ENCODE measurements around the gene CHMP4A.
"Not testable (repeated sequence)": the region's sequence is repeated elsewhere in the genome, so short reads cannot be mapped to it uniquely, and the experiment has no call there.

The CHMP4A gene

DNA sequence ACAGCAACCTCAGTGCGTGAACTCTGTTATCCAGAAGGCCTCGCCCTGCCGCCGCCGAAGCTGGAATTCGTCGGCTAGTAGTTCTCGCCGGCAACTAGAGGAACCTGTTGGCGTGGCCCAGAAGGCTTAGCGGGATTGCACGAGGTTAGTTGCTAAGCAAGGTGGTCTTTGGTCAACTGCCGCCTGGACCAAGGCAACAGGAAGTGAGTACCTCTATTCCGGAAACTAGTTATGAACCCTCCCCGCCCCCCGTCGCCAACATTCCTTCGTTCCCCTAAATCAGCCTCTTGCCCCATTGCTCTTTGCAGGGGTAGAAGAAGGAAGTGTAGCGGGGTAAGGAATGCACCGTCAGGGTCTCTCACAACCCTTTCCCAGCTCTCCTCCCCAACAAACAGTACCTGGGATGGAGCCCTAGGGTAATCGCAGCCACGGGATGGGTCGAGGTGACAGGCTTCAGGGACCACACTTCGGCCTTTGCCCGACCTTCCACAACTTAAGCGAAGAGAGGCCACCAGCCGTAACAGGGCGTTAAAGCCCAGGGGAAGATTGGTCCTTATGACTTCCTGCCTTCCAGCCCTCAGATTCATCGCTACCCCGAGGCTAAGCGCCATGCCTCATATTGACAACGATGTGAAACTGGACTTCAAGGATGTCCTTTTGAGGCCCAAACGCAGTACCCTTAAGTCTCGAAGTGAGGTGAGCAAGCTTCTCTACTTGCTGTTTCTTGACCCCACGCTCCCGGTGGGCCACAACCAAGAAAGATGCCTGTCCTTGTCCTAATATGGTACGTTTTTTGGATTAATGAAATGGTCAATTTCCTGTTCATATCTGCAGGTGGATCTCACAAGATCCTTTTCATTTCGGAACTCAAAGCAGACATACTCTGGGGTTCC lies 19.6 kb upstream of the CHMP4A start, which contains the start of gene GMPR2:
Gene GMPR2 (plus strand): TSS at position 285 of the 893 bp plus-strand sequence. CDS start 325 bp downstream, at position 610.
- H3K4me3 ChIP-seq (ENCODE audit: low read depth, low read length) = peak within 1 kb of the TSS; percentile 82
- TF ChIP-seq, protein P1, sequence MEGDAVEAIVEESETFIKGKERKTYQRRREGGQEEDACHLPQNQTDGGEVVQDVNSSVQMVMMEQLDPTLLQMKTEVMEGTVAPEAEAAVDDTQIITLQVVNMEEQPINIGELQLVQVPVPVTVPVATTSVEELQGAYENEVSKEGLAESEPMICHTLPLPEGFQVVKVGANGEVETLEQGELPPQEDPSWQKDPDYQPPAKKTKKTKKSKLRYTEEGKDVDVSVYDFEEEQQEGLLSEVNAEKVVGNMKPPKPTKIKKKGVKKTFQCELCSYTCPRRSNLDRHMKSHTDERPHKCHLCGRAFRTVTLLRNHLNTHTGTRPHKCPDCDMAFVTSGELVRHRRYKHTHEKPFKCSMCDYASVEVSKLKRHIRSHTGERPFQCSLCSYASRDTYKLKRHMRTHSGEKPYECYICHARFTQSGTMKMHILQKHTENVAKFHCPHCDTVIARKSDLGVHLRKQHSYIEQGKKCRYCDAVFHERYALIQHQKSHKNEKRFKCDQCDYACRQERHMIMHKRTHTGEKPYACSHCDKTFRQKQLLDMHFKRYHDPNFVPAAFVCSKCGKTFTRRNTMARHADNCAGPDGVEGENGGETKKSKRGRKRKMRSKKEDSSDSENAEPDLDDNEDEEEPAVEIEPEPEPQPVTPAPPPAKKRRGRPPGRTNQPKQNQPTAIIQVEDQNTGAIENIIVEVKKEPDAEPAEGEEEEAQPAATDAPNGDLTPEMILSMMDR (IDR thresholded peaks at IDR 0.05; ENCODE audit: insufficient read depth, low read depth, low read length, missing control alignments) = no peak
- DNase-seq (ENCODE audit: low read depth) = peak; percentile 43

DNA sequence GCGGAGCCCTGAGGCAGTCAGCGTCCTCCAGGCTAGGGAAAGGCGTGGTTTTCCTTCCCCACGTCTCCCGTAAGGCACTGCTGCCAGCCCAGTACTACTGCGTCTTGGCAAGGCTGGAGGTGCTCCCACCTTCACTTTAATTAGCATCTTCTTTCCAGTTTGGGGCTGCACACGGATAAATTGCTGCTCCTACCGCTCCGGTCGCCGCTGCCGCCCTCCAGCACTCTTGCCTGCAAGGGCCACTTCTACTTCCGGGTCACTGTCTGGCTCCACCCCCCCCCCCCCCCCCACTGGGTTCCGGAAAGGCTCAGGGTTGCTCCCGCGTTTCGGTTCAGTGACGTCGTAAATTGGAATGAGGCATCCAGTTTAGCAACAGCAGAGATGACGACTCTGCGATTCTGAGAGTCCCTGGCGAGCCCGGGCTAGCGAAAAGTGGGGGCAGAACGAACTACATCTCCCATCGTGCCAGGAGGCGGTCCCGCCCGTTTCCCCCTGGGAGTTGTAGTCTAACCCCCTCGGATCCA lies 18.9 kb upstream of the CHMP4A start, which contains the start of gene NEDD8:
Gene NEDD8 (minus strand): TSS at position 247 of the 524 bp plus-strand sequence. CDS start 100 bp downstream, at position 147.
- TF ChIP-seq, protein P1 (IDR thresholded peaks at IDR 0.05; ENCODE audit: insufficient read depth, low read depth, low read length, missing control alignments) = no peak
- peak within 1 kb of the TSS; percentile 82 for H3K4me3 ChIP-seq (ENCODE audit: low read depth, low read length)

DNA sequence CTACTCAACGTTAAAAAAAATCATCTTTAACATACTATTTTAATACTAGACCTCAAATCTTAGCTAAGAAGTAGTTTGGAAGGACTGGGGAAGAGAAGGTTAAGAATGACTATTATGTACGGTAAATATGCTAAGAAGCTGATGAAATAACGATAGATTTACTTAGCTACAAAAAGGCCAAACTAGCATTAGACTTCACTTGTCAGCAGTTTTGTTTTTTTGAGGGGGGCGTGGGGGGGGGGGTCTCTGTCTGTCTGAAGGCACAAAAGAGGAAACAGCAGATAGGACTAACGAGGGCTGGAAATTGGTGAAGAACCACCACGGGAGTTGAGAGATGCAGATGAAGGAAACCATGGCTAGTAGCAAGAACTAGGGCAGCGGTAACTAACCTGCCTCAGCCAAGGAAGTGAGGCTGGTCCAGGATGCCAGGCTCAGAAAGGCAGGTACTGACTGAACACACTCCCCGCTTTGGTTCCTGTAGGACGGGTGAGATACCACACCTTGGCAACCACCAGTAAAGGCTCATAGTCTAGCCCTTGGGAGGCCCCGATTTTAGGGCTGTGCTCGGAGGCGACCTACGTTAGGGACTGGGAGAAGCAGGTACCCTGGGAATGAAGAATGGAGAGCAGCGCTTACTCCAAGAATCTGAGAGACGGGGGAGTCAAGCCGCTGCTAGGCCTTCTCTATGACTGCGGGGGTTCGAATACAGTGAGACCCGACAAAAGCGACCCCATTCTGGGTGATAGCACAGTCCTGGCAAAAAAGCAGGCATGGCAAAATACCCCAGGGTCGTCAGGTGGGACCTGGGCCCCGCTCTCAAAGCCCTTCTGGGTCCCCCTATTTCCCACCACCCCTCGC lies 18.2 kb upstream of the CHMP4A start:
- TF ChIP-seq, protein P1 (IDR thresholded peaks at IDR 0.05; ENCODE audit: insufficient read depth, low read depth, low read length, missing control alignments) = no peak
- DNase-seq (ENCODE audit: low read depth) = peak; percentile 40
- H3K4me3 ChIP-seq (ENCODE audit: low read depth, low read length) = peak overlapping the region; percentile 82

More for the DNA sequence above, 18.9 kb upstream of the CHMP4A start, which contains the start of gene NEDD8:
- DNase-seq (ENCODE audit: low read depth) = peak; percentile 90

DNA sequence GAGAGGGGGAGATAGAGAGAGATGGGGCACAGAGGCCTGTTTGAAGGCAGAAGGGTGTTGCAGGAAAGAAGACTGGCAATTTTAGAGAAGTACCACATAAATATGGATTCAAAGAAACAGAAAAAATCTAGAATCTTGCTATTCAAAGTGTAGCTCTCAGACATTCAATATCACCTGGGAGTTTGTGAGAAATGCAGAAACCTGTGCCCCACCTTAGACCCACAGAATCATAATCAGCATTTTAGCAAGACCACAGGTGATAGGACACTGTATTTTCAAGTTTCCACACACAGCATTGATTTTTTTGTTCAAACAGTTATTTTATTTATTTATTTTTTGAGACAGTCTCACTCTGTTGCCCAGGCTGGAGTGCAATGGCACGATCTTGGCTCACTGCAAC lies 15.6 kb upstream of the CHMP4A start:
- H3K4me3 ChIP-seq (ENCODE audit: low read depth, low read length) = no peak overlapping the region
- TF ChIP-seq, protein P1 (IDR thresholded peaks at IDR 0.05; ENCODE audit: insufficient read depth, low read depth, low read length, missing control alignments) = no peak
- DNase-seq (ENCODE audit: low read depth) = no peak

DNA sequence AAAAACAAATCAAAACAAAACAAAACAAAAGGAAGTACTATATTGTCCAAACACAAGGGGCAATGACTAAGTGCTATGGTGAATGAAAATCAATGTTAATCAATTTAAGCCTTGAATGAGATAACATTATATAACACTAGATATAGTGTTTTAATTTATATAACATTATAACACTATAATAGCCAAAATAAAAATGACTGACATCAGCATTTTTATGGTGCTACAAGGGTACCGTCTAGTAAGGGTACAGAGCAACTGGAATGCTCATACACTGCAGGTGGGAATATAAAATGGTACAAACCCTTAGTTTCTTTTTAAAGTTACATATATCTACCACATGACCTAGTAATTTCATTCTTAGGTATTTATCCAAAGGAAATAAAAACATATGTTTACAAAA lies 13.2 kb upstream of the CHMP4A start:
- TF ChIP-seq, protein P1 (IDR thresholded peaks at IDR 0.05; ENCODE audit: insufficient read depth, low read depth, low read length, missing control alignments) = no peak

DNA sequence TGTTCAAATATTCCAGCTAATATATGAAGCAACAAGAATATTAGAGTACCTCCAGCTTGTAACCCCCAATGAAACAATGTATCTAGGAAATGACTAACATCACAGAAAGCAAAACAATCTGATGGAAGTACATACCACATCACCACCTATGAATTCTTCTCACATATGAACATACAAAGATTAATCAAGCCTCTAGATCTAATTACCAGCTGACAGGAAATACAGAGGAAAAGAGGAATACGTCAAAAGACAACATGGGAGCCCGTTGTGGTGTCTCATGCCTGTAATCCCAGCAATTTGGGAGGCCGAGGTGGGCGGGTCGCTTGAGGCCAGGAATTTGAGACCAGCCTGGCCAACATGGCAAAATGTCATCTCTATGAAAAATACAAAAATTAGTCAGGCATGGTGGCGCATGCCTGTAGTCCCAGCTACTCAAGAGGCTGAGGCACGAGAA lies 11.4 kb upstream of the CHMP4A start:
- H3K4me3 ChIP-seq (ENCODE audit: low read depth, low read length) = no peak overlapping the region
- TF ChIP-seq, protein P1 (IDR thresholded peaks at IDR 0.05; ENCODE audit: insufficient read depth, low read depth, low read length, missing control alignments) = no peak
- DNase-seq (ENCODE audit: low read depth) = no peak

More for the DNA sequence above, 13.2 kb upstream of the CHMP4A start:
- H3K4me3 ChIP-seq (ENCODE audit: low read depth, low read length) = no peak overlapping the region
- DNase-seq (ENCODE audit: low read depth) = no peak

DNA sequence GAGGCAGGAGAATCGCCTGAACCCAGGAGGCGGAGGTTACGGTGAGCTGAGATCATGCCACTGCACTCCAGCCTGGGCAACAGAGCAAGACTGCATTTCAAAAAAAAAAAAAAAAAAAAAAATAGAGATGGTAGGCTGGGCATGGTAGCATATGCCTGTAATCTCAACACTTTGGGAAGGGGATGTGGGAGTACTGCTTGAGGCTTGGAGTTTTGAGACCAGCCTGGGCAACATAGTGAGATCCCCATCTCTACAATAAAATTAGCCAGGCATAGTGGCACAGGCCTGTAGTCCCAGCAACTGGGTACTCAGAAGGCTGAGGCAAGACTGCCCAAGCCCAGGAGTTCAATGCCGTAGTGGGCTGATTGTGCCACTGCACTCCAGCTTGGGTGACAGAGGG lies 9.7 kb upstream of the CHMP4A start:
- H3K4me3 ChIP-seq (ENCODE audit: low read depth, low read length); DNase-seq (ENCODE audit: low read depth): not testable (repeated sequence)
